Esophagus squamous epithelium (tissue), 4 donors: ENCODE results near the gene ZNF490.

ENCODE experiments used
- CTCF ChIP-seq, 6 experiments: fragments of 450-650 bp in 4 of 6; fragments of 200-600 bp in 2 of 6; sonication (generic) in 2 of 6; IDR thresholded peaks; one replicate each; pipeline ENCODE4 v1.5.1; 2016 to 2019; ENCODE audit warnings: antibody characterized with exemption in 6 of 6, mild to moderate bottlenecking in 4 of 6, moderate library complexity in 4 of 6
- POLR2A ChIP-seq, 4 donors: fragments of 450-650 bp; IDR thresholded peaks; one replicate each; pipeline ENCODE4 v1.6.1; 2017; ENCODE audit warnings: antibody characterized with exemption in 4 of 4, mild to moderate bottlenecking in 4 of 4, moderate library complexity in 3 of 4

- TF ChIP-seq POLR2A (IDR thresholded peaks at IDR 0.05): no peak
- no peak for TF ChIP-seq CTCF (IDR thresholded peaks at IDR 0.05)
Measured at GRCh38 chr19:12581100-12581499, 29.5 kb downstream of the ZNF490 start.
